ENCODE results near the gene BCL6. TPM values are rescaled to one million over a fixed set of nuclear protein-coding genes. Genes with fewer than 3 reads are reported as not detected.

BCL6 gene
- total RNA-seq (2022; extraction: Qiagen RNA extraction) = 8.9 to 14.3 TPM (median 11.7 TPM) in 5 replicates

GRCh38 chr3:187745201-187746058 is at the start of gene BCL6:
BCL6 (minus strand) TSS chr3:187745468; CDS start chr3:187733693, 11,775 bp downstream.

GRCh38 chr3:187702507-187703033 is 42.7 kb downstream of the BCL6 start, which contains the start of gene RTP2:
RTP2 (minus strand) TSS chr3:187702557; CDS start chr3:187702128, 429 bp downstream.

Other genes starting within 250 kb of the BCL6 start
- not detected in 5 replicates for gene SST, start 75.1 kb downstream of the BCL6 start, total RNA-seq (2022; extraction: Qiagen RNA extraction)
- not detected in 5 replicates for gene RTP2, start 42.9 kb downstream of the BCL6 start, total RNA-seq (2022; extraction: Qiagen RNA extraction)